Heart right ventricle (tissue), 16 donors: ENCODE measurements around the gene IL17B. TPM values are rescaled to one million over a fixed set of nuclear protein-coding genes. Genes with fewer than 3 reads are reported as not detected.
A peak's percentile ranks its signal among the peaks of the same experiment; 100 is the strongest.

Experiments used
- ATAC-seq, 8 donors: fragments of 200-7000 bp; cut with Tn5 transposase; one replicate each; pipeline ENCODE4 v1.9.1; 2020; ENCODE audit warnings: mild to moderate bottlenecking in 8 of 8, moderate library complexity in 8 of 8, moderate number of reproducible peaks in 1 of 8
- DNase-seq, 2 donors: peaks; one replicate each; pipeline ENCODE4 v3.0.0-alpha.2; 2020
- H3K27ac ChIP-seq, 10 donors: fragments of 200-600 bp; sonication (generic) in 2 of 10; one replicate each; pipeline versions ENCODE4 v1.5.0 to v1.8.0; 2020 to 2022; ENCODE audit warnings: mild to moderate bottlenecking in 3 of 10
- H3K27me3 ChIP-seq, 7 donors: fragments of 200-600 bp; one replicate each; pipeline ENCODE4 v1.8.0; 2021 to 2022; ENCODE audit warnings: mild to moderate bottlenecking in 2 of 7
- H3K36me3 ChIP-seq, 9 donors: fragments of 200-600 bp; sonication (generic) in 1 of 9; one replicate each; pipeline versions ENCODE4 v1.5.0 to v1.8.0; 2020 to 2022; ENCODE audit warnings: mild to moderate bottlenecking in 2 of 9
- H3K4me1 ChIP-seq, 9 donors: fragments of 200-600 bp; sonication (generic) in 1 of 9; one replicate each; pipeline versions ENCODE4 v1.5.0 to v1.8.0; 2020 to 2022; ENCODE audit warnings: mild to moderate bottlenecking in 4 of 9
- H3K4me3 ChIP-seq, 10 donors: fragments of 200-600 bp; sonication (generic) in 2 of 10; one replicate each; pipeline versions ENCODE4 v1.5.0 to v1.8.0; 2020 to 2022; ENCODE audit warnings: mild to moderate bottlenecking in 7 of 10, moderate library complexity in 2 of 10
- H3K9me3 ChIP-seq, 11 donors: fragments of 200-600 bp in 10 of 11; sonication (generic) in 2 of 11; one replicate each; pipeline versions ENCODE4 v1.5.0 to v1.8.0; 2013 to 2022; ENCODE audit warnings: mild to moderate bottlenecking in 2 of 11, control low read depth in 1 of 11, moderate library complexity in 1 of 11
- CTCF ChIP-seq, 9 donors: fragments of 200-600 bp; sonication (generic) in 2 of 9; IDR thresholded peaks; one replicate each; pipeline versions ENCODE4 v1.5.0 to v1.8.0; 2021 to 2022; ENCODE audit warnings: antibody characterized with exemption in 9 of 9, mild to moderate bottlenecking in 5 of 9, moderate library complexity in 1 of 9
- WGBS, 2 donors: extraction: QIAGEN DNeasy Blood & Tissue Kit; methylation state at CpG; one replicate each; pipeline ENCODE4 v1.1.7; 2013; ENCODE audit warnings: inconsistent platforms in 1 of 2; 5-methylcytosine and 5-hydroxymethylcytosine counted together
- intact Hi-C, 10 donors: fragments of 100-400 bp; cut with DNase I; formaldehyde crosslinking; loops; one replicate each; pipeline versions ENCODE4 v1.11.1 to v1.14.2; 2022
- polyA plus RNA-seq, 2 donors: library from polyadenylated mRNA; stranded (reverse); fragments of 200-250 nt; gene quantifications; one replicate each; pipeline ENCODE4 v1.2.3, GENCODE V29; 2013
- total RNA-seq, 10 donors: library from RNA; stranded (reverse); fragmentation: NEBNext Ultra II Directional in 3 of 10; extraction: Animal tissue kit (Norgen Biotek cat#: 25700) in 3 of 10; gene quantifications; one replicate each; pipeline versions ENCODE4 v1.2.1 to v1.2.4, GENCODE V29; 2021 to 2023
- donor health status: Arrhythmogenic right ventricular cardiomyopathy.
- donor health status: ischemic (EF 13 %, LVEDD 7.1; RV severe dilation, severe dysfunction).
- donor health status: healthy with polysubstance abuse.
- donor health status: DM: no; HTN: yes; CAD: no.
- donor health status: DM: no; HTN: no; CAD: no.
- donor health status: ischemic (EF 25% LVEDD 6.9; RV normal size, moderate dysfunction).
- donor health status: ischemic (EF 25% LVEDD 5.7; RV mildly dilated, moderate dysfunction).
- donor health status: healthy.
- donor health status: DM: yes; HTN: yes; CAD: no.
- donor health status: Ischemic cardiomyopathy.
- donor health status: ischemic (EF 35%, LVEDD 5.7; RV mildly dilated, moderate dysfunction).
- donor health status: nonischemic (EF 11% LVEDD 7.7; RV severe dilation, severe dysfunction).
- donor health status: DM: yes; HTN: yes; CAD: no.
- donor health status: PGD.
- donor health status: ischemic (EF 29% LVEDD 5.4; RV normal size, mild dysfunction).
- donor health status: nonischemic (EF 23%, LVEDD 6.1; RV moderate dilation, normal function).

IL17B gene
- total and polyA plus RNA-seq, 12 donors = 0.44 to 0.83 (median 0.57) TPM; not detected in 9

- peak in 5 of 8 donors; percentile 0 to 5 (median 3) for ATAC-seq
- no peak for TF ChIP-seq CTCF (IDR thresholded peaks at IDR 0.05)
- Histone ChIP-seq H3K9me3 (no peaks in the 10 kb centered on the region), H3K4me3 (peak overlapping the region in 7 of 10 donors; percentile 2 to 56 (median 44)), H3K36me3 (peaks cover 0 to 54% (median 6%) of the 10 kb centered on the region in 9 donors), H3K27me3 (no peaks in the 10 kb centered on the region), H3K4me1 (peaks cover 11 to 100% (median 69%) of the 10 kb centered on the region in 9 donors), H3K27ac (peak overlapping the region; percentile 59 to 99 (median 90))
- whole genome bisulfite sequencing, 2 donors = 13 to 20% methylated on average over 9 of the region's 9 CpGs
- intact Hi-C loops = loop anchor here in 3 of 10 donors (2.0 to 5.0 kb wide), 2 partner anchors 36 kb away; no protein-coding TSS in a partner anchor
- no peak for DNase-seq
Measured at GRCh38 chr5:149423049-149423793, 44.1 kb upstream of the IL17B start.

- peak; percentile 75 to 87 for DNase-seq
- peaks cover 15 to 100% (median 68%) of the 10 kb centered on the region in 9 donors for H3K4me1 ChIP-seq
- no peaks in the 10 kb centered on the region for H3K27me3 ChIP-seq
- H3K9me3 ChIP-seq = no peaks in the 10 kb centered on the region
- H3K27ac ChIP-seq = peak overlapping the region; percentile 59 to 99 (median 90)
- WGBS, 2 donors = 2 to 4% methylated on average over 19 of the region's 19 CpGs
- intact Hi-C loops = loop anchor here in 3 of 10 donors (2.0 to 5.0 kb wide), 2 partner anchors 35 to 36 kb away; no protein-coding TSS in a partner anchor
- H3K4me3 ChIP-seq = peak overlapping the region in 6 of 10 donors; percentile 2 to 56 (median 38)
- peaks cover 0 to 52% (median 1%) of the 10 kb centered on the region in 9 donors for H3K36me3 ChIP-seq
- ATAC-seq = peak; percentile 65 to 86 (median 76)
- TF ChIP-seq CTCF (IDR thresholded peaks at IDR 0.05) = peak in 1 of 9 donors; percentile 8
Measured at GRCh38 chr5:149422366-149423048, 43.4 kb upstream of the IL17B start.

- intact Hi-C loops = loop anchor here in 3 of 10 donors (2.0 to 5.0 kb wide), 2 partner anchors 35 kb away; no protein-coding TSS in a partner anchor
- Histone ChIP-seq H3K4me1 (peaks cover 18 to 100% (median 72%) of the 10 kb centered on the region in 9 donors), H3K27ac (peak overlapping the region; percentile 59 to 99 (median 90)), H3K36me3 (peaks cover 0 to 45% (median 0%) of the 10 kb centered on the region in 9 donors), H3K27me3 (no peaks in the 10 kb centered on the region), H3K9me3 (no peaks in the 10 kb centered on the region), H3K4me3 (no peak overlapping the region)
- DNase-seq (no peak), ATAC-seq (no peak)
- no peak for TF ChIP-seq CTCF (IDR thresholded peaks at IDR 0.05)
- 82 to 84% methylated on average over 5 of the region's 5 CpGs for WGBS, 2 donors
Measured at GRCh38 chr5:149421834-149422233, 42.7 kb upstream of the IL17B start.

- Histone ChIP-seq H3K27me3 (no peaks in the 10 kb centered on the region), H3K4me3 (no peak overlapping the region), H3K27ac (peak overlapping the region; percentile 33 to 99 (median 90)), H3K36me3 (peaks cover 0 to 40% (median 0%) of the 10 kb centered on the region in 9 donors), H3K9me3 (no peaks in the 10 kb centered on the region), H3K4me1 (peaks cover 18 to 100% (median 72%) of the 10 kb centered on the region in 9 donors)
- no peak for ATAC-seq
- peak in 1 of 2 donors; percentile 5 for DNase-seq
- intact Hi-C loops = loop anchor here in 2 of 10 donors (5.0 kb wide), 1 partner anchor 34 kb away; no protein-coding TSS in a partner anchor
- no peak for TF ChIP-seq CTCF (IDR thresholded peaks at IDR 0.05)
- WGBS, 2 donors = 75 to 83% methylated on average over 7 of the region's 7 CpGs
Measured at GRCh38 chr5:149421372-149421685, 42.2 kb upstream of the IL17B start.
